Neutrophil (primary cell): ENCODE measurements around the gene MDK.

Experiments
- H3K27ac ChIP-seq: fragments of 200-600 bp; sonication (generic); 2 replicates; pipeline ENCODE4 v1.5.1; 2016; ENCODE audit warnings: mild to moderate bottlenecking, moderate library complexity
- H3K27me3 ChIP-seq: fragments of 200-600 bp; sonication (generic); 2 replicates; pipeline ENCODE4 v1.6.0; 2016; ENCODE audit warnings: mild to moderate bottlenecking
- H3K36me3 ChIP-seq: fragments of 200-600 bp; sonication (generic); 2 replicates; pipeline ENCODE4 v1.5.1; 2017
- H3K4me1 ChIP-seq, 2 experiments: fragments of 200-600 bp in 1 of 2; sonication (generic) in 1 of 2; 1 replicate in 1 of 2; 2 replicates in 1 of 2; pipeline versions ENCODE4 v1.5.1 to v1.6.1; 2013 to 2016; ENCODE audit warnings: low read depth in 1 of 2, low read length in 1 of 2, mild to moderate bottlenecking in 1 of 2, moderate library complexity in 1 of 2; ENCODE audit not compliant: control insufficient read depth in 1 of 2, insufficient read depth in 1 of 2
- H3K4me3 ChIP-seq, 2 experiments: fragments of 200-600 bp in 1 of 2; sonication (generic) in 1 of 2; 1 replicate in 1 of 2; 2 replicates in 1 of 2; pipeline ENCODE4 v1.5.1; 2013 to 2016; ENCODE audit warnings: low read depth in 1 of 2, low read length in 1 of 2, mild to moderate bottlenecking in 1 of 2, moderate library complexity in 1 of 2
- H3K9me3 ChIP-seq: fragments of 200-600 bp; sonication (generic); 2 replicates; pipeline ENCODE4 v1.5.1; 2016
- CTCF ChIP-seq: fragments of 200-600 bp; sonication (generic); IDR thresholded peaks from 2 replicates; pipeline ENCODE4 v1.5.1; 2016; ENCODE audit warnings: antibody characterized with exemption

Gene MDK

GRCh38 chr11:46422588-46422987 is 41.1 kb downstream of the MDK start:
- no peak overlapping the region for H3K27ac ChIP-seq
- no peak for TF ChIP-seq CTCF
- H3K4me1 ChIP-seq: no peaks in the 10 kb centered on the region
- H3K9me3 ChIP-seq: no peaks in the 10 kb centered on the region
- no peaks in the 10 kb centered on the region for H3K27me3 ChIP-seq
- H3K36me3 ChIP-seq: peaks cover 27% of the 10 kb centered on the region
- H3K4me3 ChIP-seq: no peak overlapping the region

GRCh38 chr11:46426233-46426991 is 44.9 kb downstream of the MDK start:
- no peaks in the 10 kb centered on the region for H3K9me3 ChIP-seq
- H3K27ac ChIP-seq: no peak overlapping the region
- H3K27me3 ChIP-seq: no peaks in the 10 kb centered on the region
- peaks cover 40% of the 10 kb centered on the region for H3K36me3 ChIP-seq
- no peak overlapping the region for H3K4me3 ChIP-seq
- no peaks in the 10 kb centered on the region for H3K4me1 ChIP-seq
- TF ChIP-seq CTCF: no peak

- Histone ChIP-seq H3K27ac (no peak overlapping the region), H3K4me3 (no peak overlapping the region), H3K9me3 (no peaks in the 10 kb centered on the region), H3K4me1 (no peaks in the 10 kb centered on the region), H3K36me3 (peaks cover 39% of the 10 kb centered on the region), H3K27me3 (no peaks in the 10 kb centered on the region)
- TF ChIP-seq CTCF: no peak
These were observed 45.9 kb downstream of the MDK start for GRCh38 chr11:46427364-46427763.

GRCh38 chr11:46429717-46430116 is 48.2 kb downstream of the MDK start:
- H3K4me3 ChIP-seq: no peak overlapping the region
- peaks cover 53% of the 10 kb centered on the region for H3K36me3 ChIP-seq
- TF ChIP-seq CTCF: no peak
- H3K4me1 ChIP-seq: no peaks in the 10 kb centered on the region
- no peaks in the 10 kb centered on the region for H3K9me3 ChIP-seq
- H3K27me3 ChIP-seq: no peaks in the 10 kb centered on the region
- no peak overlapping the region for H3K27ac ChIP-seq

- Histone ChIP-seq H3K27me3 (no peaks in the 10 kb centered on the region), H3K36me3 (peaks cover 54% of the 10 kb centered on the region), H3K4me1 (no peaks in the 10 kb centered on the region), H3K27ac (no peak overlapping the region), H3K4me3 (no peak overlapping the region), H3K9me3 (no peaks in the 10 kb centered on the region)
- no peak for TF ChIP-seq CTCF
These were observed 49.7 kb downstream of the MDK start for GRCh38 chr11:46431211-46431610.
